CD4-positive, CD25-positive, alpha-beta regulatory T cell (primary cell): ENCODE measurements around the gene CD9. TPM values are rescaled to one million over a fixed set of nuclear protein-coding genes. Genes with fewer than 3 reads are reported as not detected.

ENCODE experiments used
- ATAC-seq, 2 donors: fragments of 150-1000 bp; cut with Tn5 transposase; one replicate each; pipeline ENCODE4 v1.10.0; 2021; ENCODE audit warnings: low read depth in 2 of 2, moderate number of reproducible peaks in 2 of 2, moderate library complexity in 1 of 2
- DNase-seq, 3 donors: peaks; one replicate each; pipeline versions ENCODE4 v3.0.0 to v3.0.0-alpha.2; 2012 to 2022; ENCODE audit warnings: mixed read lengths in 1 of 3
- H3K27ac ChIP-seq: one replicate; pipeline ENCODE4 v1.7.0; 2013; ENCODE audit warnings: mild to moderate bottlenecking, low read length; ENCODE audit not compliant: insufficient read depth, poor library complexity, severe bottlenecking
- H3K27me3 ChIP-seq: one replicate; pipeline ENCODE4 v1.7.0; 2013; ENCODE audit warnings: low read length; ENCODE audit not compliant: control insufficient read depth, insufficient read depth
- H3K36me3 ChIP-seq: one replicate; pipeline ENCODE4 v1.7.0; 2013; ENCODE audit warnings: mild to moderate bottlenecking, low read length, moderate library complexity; ENCODE audit not compliant: control insufficient read depth, insufficient read depth
- H3K4me1 ChIP-seq: 2 replicates; pipeline ENCODE4 v1.7.0; 2013; ENCODE audit warnings: mild to moderate bottlenecking, low read length; ENCODE audit not compliant: insufficient read depth, control insufficient read depth, poor library complexity, severe bottlenecking
- H3K4me3 ChIP-seq: one replicate; pipeline ENCODE4 v1.7.0; 2013; ENCODE audit warnings: low read depth, mild to moderate bottlenecking, low read length, moderate library complexity
- H3K9me3 ChIP-seq, 2 experiments: 1 replicate in 1 of 2; 2 replicates in 1 of 2; pipeline ENCODE4 v1.7.0; 2013; ENCODE audit warnings: low read length in 2 of 2, mild to moderate bottlenecking in 1 of 2, moderate library complexity in 1 of 2; ENCODE audit not compliant: control insufficient read depth in 2 of 2
- H3K27ac Mint-ChIP-seq, 3 donors: one replicate each; pipeline ENCODE4 v1.8.0; 2020 to 2022; ENCODE audit warnings: mild to moderate bottlenecking in 3 of 3, mixed read lengths in 3 of 3, moderate library complexity in 2 of 3
- H3K27me3 Mint-ChIP-seq: one replicate; pipeline ENCODE4 v1.8.0; 2022; ENCODE audit warnings: mild to moderate bottlenecking, mixed read lengths
- H3K36me3 Mint-ChIP-seq: one replicate; pipeline ENCODE4 v1.8.0; 2020; ENCODE audit warnings: mixed read lengths
- H3K4me1 Mint-ChIP-seq, 4 donors: one replicate each; pipeline ENCODE4 v1.8.0; 2020 to 2022; ENCODE audit warnings: mixed read lengths in 4 of 4, mild to moderate bottlenecking in 1 of 4
- H3K4me3 Mint-ChIP-seq, 4 donors: one replicate each; pipeline ENCODE4 v1.8.0; 2020 to 2022; ENCODE audit warnings: mild to moderate bottlenecking in 4 of 4, mixed read lengths in 4 of 4, moderate library complexity in 3 of 4
- H3K9me3 Mint-ChIP-seq, 7 donors: one replicate each; pipeline ENCODE4 v1.8.0; 2020 to 2022; ENCODE audit warnings: mixed read lengths in 7 of 7, mild to moderate bottlenecking in 3 of 7, moderate library complexity in 2 of 7
- polyA plus RNA-seq, 4 donors: library from polyadenylated mRNA; unstranded; fragments of 300-500 nt; fragmentation: Illumina TruSeq; gene quantifications; one replicate each; pipeline ENCODE4 v1.2.3, GENCODE V29; 2021
- total RNA-seq: library from RNA; stranded (reverse); gene quantifications from one replicate; pipeline ENCODE4 v1.2.3, GENCODE V29; 2022

Gene CD9
- total and polyA plus RNA-seq, 5 donors from 2014 or later = 3.6 to 10.3 (median 4.9) TPM

- Histone ChIP-seq H3K36me3 (no peaks in the 10 kb centered on the region), H3K4me3 (no peak overlapping the region), H3K27ac (no peak overlapping the region), H3K9me3 (no peaks in the 10 kb centered on the region), H3K27me3 (peaks cover 2% of the 10 kb centered on the region), H3K4me1 (no peaks in the 10 kb centered on the region)
- Mint-ChIP-seq H3K4me1 (peaks cover 0 to 28% (median 4%) of the 10 kb centered on the region in 4 donors), H3K9me3 (no peaks in the 10 kb centered on the region), H3K27ac (peak overlapping the region in 2 of 3 donors; percentile 16 to 39), H3K4me3 (peak overlapping the region in 1 of 4 donors; percentile 56), H3K36me3 (no peaks in the 10 kb centered on the region), H3K27me3 (peaks cover 23% of the 10 kb centered on the region)
- no peak for ATAC-seq
- no peak for DNase-seq
Observed at GRCh38 chr12:6192604-6193380, 7.4 kb upstream of the CD9 start.

GRCh38 chr12:6193853-6194815 is 6.1 kb upstream of the CD9 start:
- DNase-seq (no peak), ATAC-seq (no peak)
- Mint-ChIP-seq H3K4me3 (no peak overlapping the region), H3K9me3 (no peaks in the 10 kb centered on the region), H3K27me3 (peaks cover 24% of the 10 kb centered on the region), H3K36me3 (no peaks in the 10 kb centered on the region), H3K4me1 (peaks cover 0 to 27% (median 6%) of the 10 kb centered on the region in 4 donors), H3K27ac (no peak overlapping the region)
- Histone ChIP-seq H3K36me3 (no peaks in the 10 kb centered on the region), H3K27ac (no peak overlapping the region), H3K27me3 (peaks cover 2% of the 10 kb centered on the region), H3K4me1 (no peaks in the 10 kb centered on the region), H3K4me3 (no peak overlapping the region), H3K9me3 (no peaks in the 10 kb centered on the region)

GRCh38 chr12:6195665-6196535 is 4.3 kb upstream of the CD9 start:
- no peak overlapping the region for H3K4me3 Mint-ChIP-seq
- H3K27ac ChIP-seq = no peak overlapping the region
- H3K27ac Mint-ChIP-seq = no peak overlapping the region
- H3K9me3 Mint-ChIP-seq = no peaks in the 10 kb centered on the region
- no peaks in the 10 kb centered on the region for H3K27me3 ChIP-seq
- H3K4me1 ChIP-seq = peaks cover 11% of the 10 kb centered on the region
- peak; percentile 66 to 72 for ATAC-seq
- no peaks in the 10 kb centered on the region for H3K36me3 ChIP-seq
- peaks cover 0 to 23% (median 6%) of the 10 kb centered on the region in 4 donors for H3K4me1 Mint-ChIP-seq
- peak; percentile 60 to 63 (median 63) for DNase-seq
- H3K36me3 Mint-ChIP-seq = no peaks in the 10 kb centered on the region
- H3K27me3 Mint-ChIP-seq = peaks cover 32% of the 10 kb centered on the region
- no peaks in the 10 kb centered on the region for H3K9me3 ChIP-seq
- H3K4me3 ChIP-seq = no peak overlapping the region

- no peaks in the 10 kb centered on the region for H3K9me3 ChIP-seq
- H3K27ac ChIP-seq = no peak overlapping the region
- H3K36me3 Mint-ChIP-seq = peaks cover 5% of the 10 kb centered on the region
- H3K4me3 ChIP-seq = no peak overlapping the region
- peak overlapping the region in 1 of 3 donors; percentile 62 for H3K27ac Mint-ChIP-seq
- H3K9me3 Mint-ChIP-seq = no peaks in the 10 kb centered on the region
- H3K4me3 Mint-ChIP-seq = peak overlapping the region in 2 of 4 donors; percentile 19 to 49
- H3K36me3 ChIP-seq = no peaks in the 10 kb centered on the region
- DNase-seq (no peak), ATAC-seq (no peak)
- H3K27me3 Mint-ChIP-seq = peaks cover 45% of the 10 kb centered on the region
- peaks cover 0 to 38% (median 8%) of the 10 kb centered on the region in 4 donors for H3K4me1 Mint-ChIP-seq
- peaks cover 10% of the 10 kb centered on the region for H3K27me3 ChIP-seq
- peaks cover 17% of the 10 kb centered on the region for H3K4me1 ChIP-seq
Observed at GRCh38 chr12:6198051-6198450, 2.1 kb upstream of the CD9 start.

- H3K4me1 Mint-ChIP-seq = peaks cover 0 to 38% (median 8%) of the 10 kb centered on the region in 4 donors
- Histone ChIP-seq H3K4me3 (no peak overlapping the region), H3K4me1 (peaks cover 17% of the 10 kb centered on the region), H3K36me3 (no peaks in the 10 kb centered on the region), H3K27me3 (peaks cover 10% of the 10 kb centered on the region), H3K27ac (no peak overlapping the region), H3K9me3 (no peaks in the 10 kb centered on the region)
- H3K9me3 Mint-ChIP-seq = no peaks in the 10 kb centered on the region
- peaks cover 45% of the 10 kb centered on the region for H3K27me3 Mint-ChIP-seq
- H3K27ac Mint-ChIP-seq = peak overlapping the region in 2 of 3 donors; percentile 2 to 62
- DNase-seq (no peak), ATAC-seq (no peak)
- H3K36me3 Mint-ChIP-seq = peaks cover 5% of the 10 kb centered on the region
- peak overlapping the region in 3 of 4 donors; percentile 0 to 60 (median 19) for H3K4me3 Mint-ChIP-seq
Observed at GRCh38 chr12:6198556-6198955, 1.6 kb upstream of the CD9 start.

GRCh38 chr12:6198985-6199530 is 1.1 kb upstream of the CD9 start:
- Mint-ChIP-seq H3K9me3 (no peaks in the 10 kb centered on the region), H3K27ac (peak overlapping the region in 1 of 3 donors; percentile 3), H3K4me3 (peak overlapping the region; percentile 0 to 83 (median 62)), H3K27me3 (peaks cover 50% of the 10 kb centered on the region), H3K4me1 (peaks cover 0 to 38% (median 8%) of the 10 kb centered on the region in 4 donors), H3K36me3 (peaks cover 5% of the 10 kb centered on the region)
- Histone ChIP-seq H3K4me1 (peaks cover 17% of the 10 kb centered on the region), H3K9me3 (no peaks in the 10 kb centered on the region), H3K27ac (no peak overlapping the region), H3K36me3 (no peaks in the 10 kb centered on the region), H3K4me3 (no peak overlapping the region), H3K27me3 (peaks cover 10% of the 10 kb centered on the region)
- DNase-seq = peak in 1 of 3 donors; percentile 49
- ATAC-seq = no peak
